PC-3 (cell line): ENCODE measurements around the gene SF1. TPM values are rescaled to one million over a fixed set of nuclear protein-coding genes. Genes with fewer than 3 reads are reported as not detected.

Experiments
- ATAC-seq: fragments of 200-7000 bp; cut with Tn5 transposase; 2 replicates; pipeline ENCODE4 v1.9.1; 2020; ENCODE audit warnings: mild to moderate bottlenecking, moderate library complexity
- BruUV-seq: library from RNA; stranded (reverse); fragments of 400-500 nt; replicated peaks from 2 replicates; lab custom pipeline; 2021; lab: Mats Ljungman, UMichigan
- CTCF ChIA-PET: fragments of 300-600 bp; sonication (Branson Sonifier 250); formaldehyde crosslinking; loops from one replicate; lab custom pipeline; 2022; ENCODE audit warnings: antibody characterized with exemption; lab: Charles Lee
- POLR2A ChIA-PET: fragments of 300-600 bp; sonication (Branson Sonifier 250); formaldehyde crosslinking; loops from one replicate; lab custom pipeline; 2022; ENCODE audit warnings: antibody characterized with exemption; ENCODE audit not compliant: unreplicated experiment; lab: Charles Lee
- DNase-seq: peaks from one replicate; pipeline ENCODE4 v3.0.0-alpha.2; 2015
- H2AFZ ChIP-seq: fragments of 300-600 bp; sonication (generic); 2 replicates; pipeline ENCODE4 v1.6.0; 2016; ENCODE audit warnings: antibody characterized with exemption, low read length
- H3F3A ChIP-seq: fragments of 300-600 bp; sonication (generic); one replicate; pipeline ENCODE4 v1.6.0; 2017; ENCODE audit warnings: antibody characterized with exemption, low read length, control low read depth, mild to moderate bottlenecking; ENCODE audit not compliant: unreplicated experiment
- H3K27ac ChIP-seq: fragments of 300-600 bp; sonication (generic); 2 replicates; pipeline ENCODE4 v1.5.1; 2016; ENCODE audit warnings: mild to moderate bottlenecking, low read length
- H3K27me3 ChIP-seq: fragments of 300-600 bp; sonication (generic); 2 replicates; pipeline ENCODE4 v1.6.1; 2016; ENCODE audit warnings: low read length, mixed read lengths
- H3K36me3 ChIP-seq: fragments of 300-600 bp; sonication (generic); 2 replicates; pipeline ENCODE4 v1.6.1; 2016; ENCODE audit warnings: low read depth, mixed run types, low read length, mixed read lengths
- H3K4me1 ChIP-seq: fragments of 300-600 bp; sonication (generic); 2 replicates; pipeline ENCODE4 v1.5.1; 2016; ENCODE audit warnings: low read length; ENCODE audit not compliant: insufficient read depth
- H3K4me2 ChIP-seq: fragments of 300-600 bp; sonication (generic); 2 replicates; pipeline ENCODE4 v1.6.0; 2016; ENCODE audit warnings: low read length
- H3K4me3 ChIP-seq: fragments of 300-600 bp; sonication (generic); 2 replicates; pipeline ENCODE4 v1.5.1; 2016; ENCODE audit warnings: mild to moderate bottlenecking, low read length, mixed read lengths
- H3K79me2 ChIP-seq: fragments of 300-600 bp; sonication (generic); 2 replicates; pipeline ENCODE4 v1.6.1; 2017; ENCODE audit warnings: low read length, mixed read lengths
- H3K9ac ChIP-seq: fragments of 300-600 bp; sonication (generic); 2 replicates; pipeline ENCODE4 v1.6.0; 2016; ENCODE audit warnings: mild to moderate bottlenecking, low read length
- H3K9me2 ChIP-seq: fragments of 300-600 bp; sonication (generic); replicated peaks from 2 replicates; pipeline ENCODE4 v1.6.1; 2016; ENCODE audit warnings: mixed run types, low read length, mixed read lengths
- H3K9me3 ChIP-seq: fragments of 300-600 bp; sonication (generic); 2 replicates; pipeline ENCODE4 v1.6.1; 2016; ENCODE audit warnings: low read length, mixed read lengths
- H4K20me1 ChIP-seq: fragments of 300-600 bp; sonication (generic); 2 replicates; pipeline ENCODE4 v1.6.1; 2016; ENCODE audit warnings: low read length, mixed read lengths
- CTCF ChIP-seq: fragments of 300-600 bp; sonication (generic); conservative IDR thresholded peaks from 2 replicates; pipeline ENCODE4 v1.5.1; 2017; ENCODE audit warnings: antibody characterized with exemption, low read depth, mild to moderate bottlenecking, low read length
- EZH2 ChIP-seq: fragments of 300-600 bp; sonication (generic); IDR thresholded peaks from one replicate; pipeline ENCODE4 v1.6.1; 2017; ENCODE audit warnings: antibody characterized with exemption, mild to moderate bottlenecking, low read length; ENCODE audit not compliant: unreplicated experiment
- EZH2phosphoT487 ChIP-seq: fragments of 300-600 bp; sonication (generic); IDR thresholded peaks from 2 replicates; pipeline ENCODE4 v1.6.1; 2018; ENCODE audit warnings: mild to moderate bottlenecking, antibody characterized with exemption, low read length, borderline replicate concordance
- intact Hi-C: fragments of 100-400 bp; cut with micrococcal nuclease; formaldehyde crosslinking; loops from 2 replicates; pipeline ENCODE4 v1.9.0; 2023
- total RNA-seq: library from RNA; depleted of rRNA; stranded (reverse); fragments of >200 nt; gene quantifications from 2 replicates; pipeline ENCODE4 v1.2.3, GENCODE V29; 2014

The SF1 gene
- total RNA-seq, 1 experiment from 2014 or later, result 217 TPM

- no peak for TF ChIP-seq EZH2phosphoT487
- CTCF ChIA-PET, result no interaction called here
- Histone ChIP-seq H4K20me1 (peaks cover 28% of the 10 kb centered on the region), H3K4me2 (no peak overlapping the region), H3K4me3 (no peak overlapping the region), H3K79me2 (no peaks in the 10 kb centered on the region), H3F3A (peaks cover 35% of the 10 kb centered on the region), H3K9ac (no peak overlapping the region), H3K27ac (no peak overlapping the region), H2AFZ (no peak overlapping the region), H3K9me3 (no peaks in the 10 kb centered on the region), H3K36me3 (peaks cover 32% of the 10 kb centered on the region), H3K4me1 (no peaks in the 10 kb centered on the region), H3K27me3 (no peaks in the 10 kb centered on the region), H3K9me2 (no peaks in the 10 kb centered on the region)
- intact Hi-C loops, result no loop called here
- ATAC-seq, result 0 out of 2 replicates have a peak, but pooled peaks have one; percentile 3
- DNase-seq, result no peak
- BruUV-seq, result no TSS peak
- POLR2A ChIA-PET, result interaction anchor here (0.7 kb wide), 1 partner anchor 18 kb away, joined by 5 read pairs; no protein-coding TSS in a partner anchor
Observed at GRCh38 chr11:64760759-64761420, 17.5 kb downstream of the SF1 start.

GRCh38 chr11:64759722-64760719 is 18.3 kb downstream of the SF1 start, which contains the start of gene PYGM:
Gene PYGM (minus strand): TSS chr11:64759974. CDS start chr11:64759898, 76 bp downstream.
- H3F3A ChIP-seq, result peaks cover 32% of the 10 kb centered on the region
- POLR2A ChIA-PET, result interaction anchor here (0.7 kb wide), 1 partner anchor 19 kb away, joined by 5 read pairs; no protein-coding TSS in a partner anchor
- no peaks in the 10 kb centered on the region for H3K79me2 ChIP-seq
- peak; percentile 18 for ATAC-seq
- H3K9me3 ChIP-seq, result no peaks in the 10 kb centered on the region
- H3K4me2 ChIP-seq, result no peak within 1 kb of the TSS
- CTCF ChIA-PET, result interaction anchor here (0.5 kb wide), 1 partner anchor 25 kb away, joined by 11 read pairs; no protein-coding TSS in a partner anchor
- H3K4me3 ChIP-seq, result no peak within 1 kb of the TSS
- H3K9me2 ChIP-seq, result no peaks in the 10 kb centered on the region
- H4K20me1 ChIP-seq, result peaks cover 24% of the 10 kb centered on the region
- H3K27ac ChIP-seq, result no peak within 1 kb of the TSS
- H3K36me3 ChIP-seq, result peaks cover 26% of the 10 kb centered on the region
- TF ChIP-seq CTCF (no peak), EZH2 (no peak), EZH2phosphoT487 (no peak)
- no TSS peak for BruUV-seq
- peak; percentile 27 for DNase-seq
- no peak within 1 kb of the TSS for H3K9ac ChIP-seq
- intact Hi-C loops, result no loop called here
- H3K4me1 ChIP-seq, result no peaks in the 10 kb centered on the region
- no peak within 1 kb of the TSS for H2AFZ ChIP-seq
- no peaks in the 10 kb centered on the region for H3K27me3 ChIP-seq

GRCh38 chr11:64759131-64759721 is 19.1 kb downstream of the SF1 start:
- Histone ChIP-seq H3K9me2 (no peaks in the 10 kb centered on the region), H3K4me2 (no peak overlapping the region), H3K36me3 (peaks cover 18% of the 10 kb centered on the region), H3K4me3 (no peak overlapping the region), H3K4me1 (no peaks in the 10 kb centered on the region), H3K9ac (no peak overlapping the region), H2AFZ (no peak overlapping the region), H3F3A (peaks cover 24% of the 10 kb centered on the region), H4K20me1 (peaks cover 16% of the 10 kb centered on the region), H3K27me3 (no peaks in the 10 kb centered on the region), H3K79me2 (no peaks in the 10 kb centered on the region), H3K9me3 (no peaks in the 10 kb centered on the region), H3K27ac (no peak overlapping the region)
- DNase-seq (no peak), ATAC-seq (no peak)
- ChIA-PET CTCF (no interaction called here), POLR2A (no interaction called here)
- TF ChIP-seq CTCF (no peak), EZH2phosphoT487 (no peak), EZH2 (no peak)
- BruUV-seq, result no TSS peak
- intact Hi-C loops, result no loop called here
